GM18511 (cell line): ENCODE data around the gene GOLGA1.
A peak's percentile ranks its signal among the peaks of the same experiment; 100 is the strongest.
"Not testable (repeated sequence)": the region's sequence is repeated elsewhere in the genome, so short reads cannot be mapped to it uniquely, and the experiment has no call there.

ENCODE experiments used
- ATAC-seq: cut with Tn5 transposase; IDR thresholded peaks from one replicate; pipeline ENCODE4 v1.9.1; 2021; ENCODE audit warnings: mild to moderate bottlenecking, moderate library complexity; ENCODE audit not compliant: unreplicated experiment

The GOLGA1 gene

DNA sequence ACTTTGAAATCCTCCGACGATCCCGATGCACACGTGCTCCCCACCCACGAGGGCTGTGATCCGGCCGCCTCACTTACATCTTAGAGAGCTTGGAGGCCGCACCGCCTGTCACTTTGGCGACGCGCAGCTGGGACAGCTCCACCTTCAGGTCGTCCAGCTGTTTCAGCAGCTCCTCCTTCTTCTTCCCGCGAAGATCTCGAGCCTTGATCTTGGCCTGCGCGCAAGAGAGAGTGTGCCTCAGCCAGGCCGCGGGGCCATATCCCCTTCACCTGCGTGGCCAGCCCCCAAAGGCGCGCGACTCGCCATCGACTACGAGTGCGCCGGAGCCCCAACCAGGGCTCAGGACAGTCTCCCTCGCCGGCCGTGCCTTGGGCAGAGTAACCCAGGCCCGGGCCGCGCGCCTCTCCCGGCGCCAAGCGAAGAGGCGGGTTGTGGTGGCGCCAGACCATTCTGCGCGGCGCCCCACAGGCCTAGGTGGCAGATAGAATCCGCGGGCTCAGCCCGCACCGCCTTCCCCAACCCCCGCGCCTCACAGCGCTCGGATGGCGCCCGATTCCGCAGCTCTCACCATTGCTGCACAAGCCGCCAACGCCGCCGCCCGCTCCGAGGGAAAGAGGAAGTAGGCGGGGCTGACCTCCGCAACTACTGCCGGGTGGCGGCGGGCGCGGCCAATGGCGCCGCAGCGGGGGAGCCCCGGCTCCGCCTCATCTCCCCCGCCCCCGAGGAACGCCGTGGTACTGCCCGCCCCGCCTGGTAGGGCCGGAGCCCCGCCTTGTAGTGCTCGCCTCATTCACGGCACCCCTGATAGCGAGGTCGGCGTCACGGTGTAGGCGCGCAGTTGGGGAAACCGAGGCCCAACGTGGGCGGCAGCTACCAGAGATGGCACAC, 79.3 kb downstream of the GOLGA1 start, which contains the start of the genes ARPC5L and RPL35:
Gene ARPC5L (plus strand): TSS at position 789 of the 888 bp plus-strand sequence. CDS start 7,161 bp downstream, outside the sequence.
Gene RPL35 (minus strand): TSS at position 616 of the 888 bp plus-strand sequence. CDS start 45 bp downstream, at position 571.
- ATAC-seq: peak; percentile 91

DNA sequence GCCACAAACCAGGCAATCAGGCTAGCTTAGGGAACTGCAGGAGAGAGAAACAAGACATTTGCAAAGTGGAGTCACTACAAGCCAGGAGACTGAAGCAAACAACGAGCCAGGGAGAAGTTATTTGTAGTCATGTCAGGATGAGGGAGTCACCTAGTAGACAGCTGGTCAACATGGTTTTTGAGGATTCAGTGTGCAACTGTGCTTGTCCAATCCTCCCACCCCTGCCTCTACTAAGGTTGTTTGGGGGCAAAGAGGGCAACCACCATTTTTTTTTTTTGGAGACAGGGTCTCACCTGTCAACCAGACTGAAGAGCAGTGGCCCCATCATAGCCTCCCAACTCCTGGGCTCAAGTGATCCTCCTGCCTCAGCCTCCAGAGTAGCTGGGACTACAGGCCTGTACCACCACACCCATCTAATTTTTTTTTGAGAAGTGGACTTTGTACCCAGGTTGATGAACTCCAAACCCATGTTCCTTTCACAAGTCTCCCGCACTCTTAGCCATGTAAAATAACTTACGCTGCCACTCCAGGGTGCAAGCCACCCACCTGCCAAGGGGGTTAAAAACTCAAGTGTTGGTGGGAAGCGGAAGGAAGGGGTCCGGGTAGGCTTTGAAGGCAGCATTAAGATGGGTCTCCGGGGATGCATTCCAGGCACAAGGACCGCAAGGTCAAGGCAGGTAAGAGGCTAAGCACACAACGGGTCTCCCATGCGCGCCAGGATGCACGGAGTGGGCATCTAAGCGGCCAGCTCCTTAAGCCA, 80.1 kb downstream of the GOLGA1 start:
- ATAC-seq: no peak

DNA sequence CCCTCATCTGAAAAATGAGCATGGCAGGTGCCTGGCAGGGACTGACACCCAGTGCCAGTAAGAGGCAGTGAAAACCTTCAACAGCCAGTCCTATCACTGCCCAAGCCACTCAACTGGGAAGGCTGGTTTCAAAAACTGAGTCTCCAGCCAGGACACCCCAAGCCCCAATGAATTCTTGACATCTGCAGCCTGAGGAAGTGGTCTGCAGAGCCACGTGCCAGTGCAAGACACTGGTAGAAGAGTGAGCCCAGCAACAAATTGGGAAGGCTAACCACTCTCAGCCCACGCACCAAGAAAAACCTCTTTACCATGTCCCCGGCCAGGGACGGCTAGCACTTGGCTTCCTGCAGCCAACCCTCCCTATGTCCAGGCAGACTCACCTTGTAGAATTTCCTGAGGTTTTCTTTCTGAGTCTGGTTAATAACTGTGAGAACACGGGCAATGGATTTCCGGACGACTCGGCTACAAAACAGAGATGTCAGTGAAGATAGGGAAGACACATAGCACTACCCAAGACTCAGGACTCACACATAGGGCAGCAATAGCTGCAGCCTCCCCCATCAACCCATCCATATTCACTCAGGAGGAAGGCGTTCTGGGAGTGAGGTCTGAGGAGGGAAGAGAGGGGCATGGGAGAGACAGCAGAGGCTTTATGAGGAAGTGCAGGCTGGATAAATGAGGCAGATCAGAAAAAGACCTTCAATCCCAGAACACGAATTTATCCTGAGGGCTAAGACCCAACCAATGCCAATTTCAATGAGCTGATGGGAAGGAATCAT, 80.9 kb downstream of the GOLGA1 start:
- no peak for ATAC-seq

DNA sequence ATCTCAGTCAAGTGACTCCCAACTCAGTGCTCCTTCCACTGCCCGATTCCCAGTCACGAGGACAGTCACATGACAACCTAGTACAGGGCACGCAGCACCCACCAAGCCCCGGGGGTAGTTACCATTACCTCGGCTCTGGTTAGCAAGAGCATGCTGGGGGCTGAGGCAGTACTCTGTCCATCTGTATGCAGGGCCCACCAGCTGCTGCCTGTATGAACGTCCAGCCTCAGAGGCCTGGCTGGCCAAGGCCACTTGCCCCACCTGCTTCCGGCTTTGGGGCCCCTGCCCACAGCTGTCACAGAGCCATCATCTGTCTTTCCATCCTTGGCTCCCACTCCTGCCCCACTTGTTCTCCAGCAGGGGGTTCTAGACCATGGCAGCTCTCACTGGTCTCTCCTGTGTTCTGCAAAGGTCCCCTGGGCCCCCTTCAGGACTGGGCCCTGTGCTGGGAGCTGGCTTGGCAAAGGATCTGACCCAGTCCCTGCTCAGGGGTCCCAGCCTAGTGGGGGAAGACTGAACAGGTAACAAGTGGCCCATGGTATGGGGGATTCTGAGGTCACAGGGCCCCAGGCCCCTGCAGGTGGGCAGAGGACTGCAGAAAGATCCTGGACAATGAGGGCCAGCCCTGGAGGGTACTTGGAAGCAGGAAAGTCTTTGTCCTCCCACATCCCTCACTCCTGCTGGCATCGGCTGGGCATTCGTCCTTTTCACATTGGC, 82.4 kb downstream of the GOLGA1 start:
- no peak for ATAC-seq

DNA sequence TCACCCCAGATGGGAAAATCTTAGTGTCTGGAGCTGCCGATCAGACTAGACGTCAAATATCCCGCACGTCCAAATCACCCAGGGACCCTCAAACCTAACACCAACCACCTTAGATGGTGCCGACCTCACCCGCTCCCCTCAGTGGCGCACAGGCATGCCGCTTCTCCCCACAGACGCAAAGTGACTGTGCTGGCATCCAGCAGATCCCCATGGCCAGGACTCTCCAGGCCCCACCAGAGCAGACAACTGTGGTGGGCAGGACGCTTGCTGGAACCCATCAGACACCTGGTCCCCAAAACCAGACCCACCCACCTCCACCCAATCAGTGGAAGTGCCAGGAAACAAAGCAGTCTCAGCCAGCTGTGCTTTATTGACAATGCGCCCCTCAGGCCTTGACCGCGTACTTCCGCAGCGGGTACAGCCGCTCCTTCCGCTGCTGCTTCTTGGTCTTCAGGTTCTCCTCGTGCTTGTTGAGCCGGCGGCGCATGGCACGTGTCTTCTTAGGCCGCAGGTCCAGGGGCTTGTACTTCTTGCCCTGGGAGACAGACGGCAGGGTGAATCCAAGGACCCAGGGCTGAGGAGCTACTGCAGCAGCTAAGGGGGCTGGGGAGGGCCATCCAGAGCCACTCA, 83.2 kb downstream of the GOLGA1 start:
- no peak for ATAC-seq

DNA sequence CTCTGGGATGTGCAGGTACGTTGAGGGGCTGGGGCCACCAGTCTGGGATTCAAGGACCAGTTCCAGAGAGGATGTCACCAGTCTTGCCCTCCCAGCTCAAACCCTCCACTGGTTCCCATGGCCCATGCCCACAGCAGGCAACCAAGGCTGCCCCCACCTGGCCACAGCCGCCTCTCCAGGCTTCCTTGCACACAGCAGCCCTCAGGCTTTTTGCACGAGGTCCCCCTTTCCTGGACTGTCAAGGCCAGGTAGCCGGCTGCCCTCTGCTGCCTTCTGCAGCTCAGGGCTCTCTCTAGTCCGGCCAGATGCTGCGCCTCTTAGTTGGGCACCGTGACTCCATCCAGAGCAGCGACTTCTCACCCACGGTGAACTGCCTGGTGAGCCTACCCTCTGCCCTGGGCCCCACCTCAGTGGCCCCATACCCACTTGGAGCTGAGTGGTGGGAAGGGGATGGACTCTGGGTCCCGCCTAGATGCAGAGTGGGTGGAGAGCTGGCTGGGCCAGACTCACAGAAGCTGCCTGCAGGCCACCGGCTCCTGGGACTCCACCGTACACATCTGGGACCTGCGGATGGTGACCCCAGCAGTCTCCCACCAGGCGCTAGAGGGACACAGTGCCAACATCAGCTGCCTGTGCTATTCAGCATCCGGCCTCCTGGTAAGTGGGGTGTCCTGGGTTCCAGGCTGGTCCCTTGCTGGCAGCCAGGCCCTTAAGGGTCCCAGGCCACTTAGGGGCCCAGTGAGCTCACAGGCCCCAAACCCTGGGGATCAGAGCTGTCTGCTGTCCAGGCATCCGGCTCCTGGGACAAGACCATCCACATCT, 84.7 kb downstream of the GOLGA1 start:
- no peak for ATAC-seq

DNA sequence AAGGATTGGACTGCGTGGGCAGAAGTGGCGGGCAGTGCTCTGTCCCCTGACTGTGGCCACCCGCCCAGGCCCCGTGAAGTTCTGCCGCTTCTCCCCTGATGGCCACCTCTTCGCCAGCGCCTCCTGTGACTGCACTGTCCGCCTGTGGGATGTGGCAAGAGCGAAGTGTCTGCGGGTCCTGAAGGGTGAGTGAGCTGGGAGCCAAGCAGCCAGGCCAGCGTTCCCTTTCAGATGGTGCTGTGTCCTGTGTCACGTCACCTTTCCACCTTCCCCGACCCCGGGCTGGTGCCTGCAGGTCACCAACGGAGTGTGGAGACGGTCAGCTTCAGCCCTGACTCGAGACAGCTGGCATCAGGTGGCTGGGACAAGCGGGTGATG, 85.3 kb downstream of the GOLGA1 start:
- ATAC-seq: no peak

DNA sequence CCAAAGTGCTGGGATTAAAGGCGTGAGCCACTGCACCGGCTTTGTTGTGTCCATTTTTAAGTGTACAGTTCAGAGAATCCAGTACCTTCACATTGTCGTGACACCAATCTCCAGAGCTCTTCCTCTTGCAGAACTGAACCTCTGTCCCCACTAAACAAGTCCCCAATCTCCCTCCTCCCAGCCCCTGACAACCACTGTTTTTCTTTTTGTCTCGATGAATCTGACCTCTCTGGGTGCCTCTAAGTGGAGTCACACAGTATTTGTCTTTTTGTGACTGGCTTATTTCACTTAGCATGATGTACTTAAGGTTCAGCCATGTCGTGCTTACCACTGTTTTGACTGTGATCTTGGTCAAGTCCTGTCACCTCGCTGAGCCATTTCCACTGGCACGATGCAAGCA, 86.1 kb downstream of the GOLGA1 start:
- ATAC-seq: no peak

DNA sequence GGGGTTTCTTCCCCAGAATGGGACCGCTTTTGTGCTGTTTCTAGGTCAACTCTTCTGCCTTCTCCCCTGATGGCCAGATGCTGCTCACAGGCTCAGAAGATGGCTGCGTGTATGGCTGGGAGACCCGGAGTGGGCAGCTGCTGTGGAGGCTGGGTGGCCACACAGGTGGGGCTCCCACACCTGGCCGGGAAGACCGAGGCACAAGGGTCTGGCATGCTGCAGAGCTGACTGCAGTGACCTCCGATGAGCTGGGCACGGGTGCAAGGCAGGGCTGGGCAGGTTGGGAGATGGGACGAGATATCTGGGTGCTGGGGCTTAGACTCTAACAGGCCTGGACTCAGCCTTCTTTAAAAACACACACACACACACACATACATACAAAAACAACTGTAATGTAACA, 86.7 kb downstream of the GOLGA1 start:
- no peak for ATAC-seq

DNA sequence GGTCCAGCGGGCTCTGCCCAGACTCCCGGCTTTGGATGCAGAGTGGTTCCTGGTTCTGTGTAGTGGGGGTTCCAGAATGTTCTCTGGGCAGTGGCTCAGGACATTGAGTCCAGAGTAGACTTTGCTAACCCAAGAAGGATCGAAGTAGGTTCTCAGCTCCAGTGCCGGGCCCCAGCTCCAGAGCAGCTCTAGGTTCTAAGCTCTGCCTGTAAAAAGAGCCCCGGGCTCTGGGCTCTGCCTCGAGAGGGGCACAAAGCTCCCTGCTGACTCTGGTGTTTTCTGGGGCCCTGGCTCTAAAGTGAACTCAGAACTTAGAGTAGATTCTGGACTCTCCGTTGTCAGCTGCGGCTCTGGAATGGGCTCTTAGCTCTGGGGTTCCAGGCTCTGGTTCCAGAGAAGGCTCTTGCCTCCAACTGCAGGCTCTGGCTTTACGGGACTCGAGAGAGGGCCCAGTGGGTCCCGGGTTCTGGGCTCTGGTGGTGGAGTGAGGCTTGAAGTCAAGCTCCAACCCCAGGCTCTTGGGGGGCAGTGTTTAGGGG, 87.2 kb downstream of the GOLGA1 start:
- no peak for ATAC-seq

DNA sequence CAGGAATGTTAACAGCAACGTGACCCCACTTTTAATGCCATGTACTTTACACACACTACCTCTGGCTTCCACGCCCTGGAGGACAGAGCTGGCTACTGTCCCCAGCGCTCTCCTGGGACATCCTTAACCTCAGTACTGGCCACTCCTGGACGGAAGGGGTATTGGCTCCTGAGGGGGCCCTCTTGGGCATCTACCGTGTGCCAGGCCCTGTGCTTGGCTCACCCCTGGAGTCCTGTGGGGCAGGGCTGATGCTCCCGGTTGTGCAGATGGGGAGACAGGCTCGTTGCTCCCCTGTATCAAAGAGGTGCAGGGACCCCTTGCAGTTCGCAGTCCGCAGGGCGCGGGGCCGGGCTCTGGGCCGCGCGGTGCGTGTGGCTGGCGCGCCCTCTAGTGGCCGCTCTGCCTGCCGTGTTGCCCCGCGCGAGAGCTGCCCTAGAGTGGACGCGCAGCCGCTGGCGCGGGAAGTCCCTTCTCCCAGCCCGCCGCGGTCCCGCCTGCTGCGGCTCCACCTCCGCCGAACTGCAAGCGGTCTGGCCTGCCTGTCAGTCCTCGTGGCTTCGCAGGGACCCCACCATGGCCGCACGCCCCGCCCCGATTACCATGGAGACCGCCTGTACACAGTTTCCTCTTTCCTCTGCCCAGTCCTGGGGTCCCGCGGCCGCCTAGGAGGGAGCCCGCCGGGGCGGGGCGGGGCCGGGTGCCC, 87.9 kb downstream of the GOLGA1 start, which contains the start of gene WDR38:
Gene WDR38 (plus strand): TSS at position 632 of the 703 bp plus-strand sequence. CDS start 72 bp downstream, outside the sequence.
- peak; percentile 76 for ATAC-seq

DNA sequence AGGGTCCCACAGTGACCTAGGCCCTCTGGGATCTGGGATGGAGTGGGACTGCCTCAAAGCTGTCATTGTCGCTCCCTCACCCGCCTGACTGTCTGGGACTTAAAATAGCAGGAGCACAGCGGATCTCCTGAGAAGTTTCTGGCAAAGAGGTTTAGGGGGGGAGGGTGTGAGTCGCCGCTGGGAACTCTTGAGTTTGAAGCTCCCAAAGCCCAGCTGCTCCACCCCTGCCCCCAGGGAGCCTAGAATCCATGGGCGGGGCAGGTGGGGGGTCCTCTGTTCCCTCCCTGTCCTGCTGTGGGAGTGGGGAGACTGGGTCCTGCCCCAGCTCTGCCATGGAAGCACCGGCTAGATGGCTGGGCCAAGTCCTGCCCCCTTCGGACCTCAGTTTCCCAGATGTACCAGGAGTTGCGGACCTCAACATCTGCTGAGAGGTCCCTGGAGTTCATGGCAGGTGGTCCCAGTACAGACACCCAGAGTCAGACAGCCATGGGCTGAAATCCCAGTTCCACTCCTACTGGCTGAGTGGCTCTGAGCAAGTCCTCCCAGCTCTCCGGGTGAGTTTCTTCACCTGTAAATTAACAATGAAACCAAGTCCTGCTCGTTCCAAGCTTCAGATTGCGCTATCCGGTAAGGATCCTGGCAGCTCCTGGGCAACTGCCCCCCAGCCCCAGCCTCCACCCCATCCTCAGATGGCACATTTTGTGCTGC, 88.6 kb downstream of the GOLGA1 start:
- no peak for ATAC-seq

DNA sequence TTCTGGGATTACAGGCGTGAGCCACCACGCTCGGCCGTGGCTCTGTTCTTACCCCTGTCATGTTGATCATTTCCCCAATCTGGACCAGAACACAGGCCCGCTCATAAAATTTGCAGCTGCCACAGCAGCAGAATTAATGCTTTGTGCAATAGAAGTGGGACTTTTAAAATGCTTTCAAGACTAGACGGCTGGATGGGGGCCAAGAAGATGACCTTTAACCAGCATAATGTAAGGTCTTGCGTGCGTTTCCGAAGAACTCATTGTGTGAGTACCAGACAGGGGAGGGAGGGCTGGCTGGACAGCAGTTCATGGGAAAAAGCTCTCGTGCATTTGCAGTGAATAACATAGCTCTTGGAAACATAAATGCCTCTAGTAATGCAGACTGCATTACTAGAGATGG, 91.1 kb downstream of the GOLGA1 start:
- no peak for ATAC-seq

DNA sequence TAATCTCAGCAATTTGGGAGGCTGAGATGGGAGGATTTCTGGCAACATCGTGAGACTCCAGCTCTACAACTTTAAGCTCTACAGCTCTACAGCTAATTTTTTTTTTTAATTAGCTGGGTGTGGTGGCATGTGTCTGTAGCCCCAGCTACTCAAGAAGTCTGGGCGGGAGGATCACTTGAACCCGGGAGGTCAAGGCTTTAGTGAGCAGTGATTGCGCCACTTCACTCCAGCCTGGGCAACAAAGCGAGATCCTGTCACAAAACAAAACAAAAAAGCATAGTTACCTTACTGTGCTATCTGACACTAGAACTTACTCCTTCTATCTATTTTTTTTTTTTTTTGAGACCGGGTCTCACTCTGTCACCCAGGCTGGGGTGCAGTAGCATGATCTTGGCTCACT, 93.9 kb downstream of the GOLGA1 start:
- no peak for ATAC-seq

DNA sequence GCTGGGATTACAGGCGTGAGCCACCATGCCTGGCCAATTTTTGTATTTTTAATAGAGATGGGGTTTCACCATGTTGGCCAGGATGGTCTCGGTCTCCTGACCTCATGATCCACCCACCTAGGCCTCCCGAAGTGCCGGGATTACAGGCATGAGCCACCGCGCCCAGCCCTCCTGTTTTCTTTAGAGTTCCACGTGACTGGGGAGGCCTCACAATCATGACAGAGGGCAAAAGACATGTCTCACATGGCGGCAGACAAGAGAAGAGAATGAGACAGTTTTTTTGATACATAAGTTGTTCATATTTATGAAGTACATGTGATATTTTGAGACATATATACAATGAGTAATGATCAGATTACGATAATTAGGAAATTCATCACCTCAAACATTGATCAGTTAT, 94.4 kb downstream of the GOLGA1 start:
- ATAC-seq: not testable (repeated sequence)

DNA sequence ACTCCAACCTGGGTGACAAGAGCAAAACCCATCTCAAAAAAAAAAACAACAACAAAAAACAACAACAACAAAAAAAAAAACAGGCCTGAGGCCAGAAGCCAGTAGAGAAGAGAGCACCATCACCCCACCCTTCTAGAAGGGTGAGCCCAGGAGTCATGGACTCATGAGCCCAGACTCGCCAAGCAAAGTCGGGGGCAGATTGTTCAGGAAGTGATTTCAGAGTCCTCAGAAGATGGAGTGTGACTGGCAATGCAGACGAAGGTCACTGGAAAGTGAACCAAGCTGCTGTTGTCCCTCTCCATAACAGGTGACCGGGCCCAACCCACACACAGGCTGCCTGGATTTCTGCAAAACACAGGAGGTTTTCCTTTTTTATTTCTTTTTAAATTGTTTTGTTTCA, 96.6 kb downstream of the GOLGA1 start:
- ATAC-seq: no peak

DNA sequence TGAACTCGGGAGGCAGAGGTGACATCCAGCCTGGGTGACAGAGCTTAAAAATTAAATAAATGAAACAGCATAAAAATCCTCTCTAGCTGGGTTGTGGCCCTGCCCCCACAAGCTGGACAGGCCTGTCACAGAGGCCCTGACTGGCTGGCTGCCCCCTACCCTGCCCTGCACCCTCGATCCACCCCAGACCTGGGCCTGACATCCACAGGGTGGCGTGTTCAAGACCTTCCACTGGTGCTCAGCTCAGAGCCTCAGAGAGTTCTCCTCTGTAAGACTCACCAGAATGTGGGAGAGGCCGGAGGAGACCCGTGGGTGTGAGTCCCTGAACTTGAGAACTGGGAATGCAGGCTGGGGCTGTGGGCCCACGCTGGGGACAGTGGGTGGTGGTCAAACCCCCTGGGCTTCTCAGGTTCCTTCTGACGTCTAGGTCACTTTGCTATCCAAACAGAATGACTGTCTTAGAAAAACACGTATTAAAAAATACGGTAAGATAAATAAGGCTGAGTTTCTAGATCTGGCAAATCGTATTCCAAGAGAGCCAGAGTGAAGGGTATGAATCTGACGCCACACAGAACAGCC, 97.3 kb downstream of the GOLGA1 start:
- no peak for ATAC-seq
